ENCODE measurements around the gene CALY. TPM values are rescaled to one million over a fixed set of nuclear protein-coding genes. Genes with fewer than 3 reads are reported as not detected.

Gene CALY, protein sequence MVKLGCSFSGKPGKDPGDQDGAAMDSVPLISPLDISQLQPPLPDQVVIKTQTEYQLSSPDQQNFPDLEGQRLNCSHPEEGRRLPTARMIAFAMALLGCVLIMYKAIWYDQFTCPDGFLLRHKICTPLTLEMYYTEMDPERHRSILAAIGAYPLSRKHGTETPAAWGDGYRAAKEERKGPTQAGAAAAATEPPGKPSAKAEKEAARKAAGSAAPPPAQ
- 0.15 to 0.66 TPM (median 0.57 TPM) in 5 replicates for total RNA-seq (2022; extraction: Qiagen RNA extraction; ENCODE audit: low read depth)

DNA sequence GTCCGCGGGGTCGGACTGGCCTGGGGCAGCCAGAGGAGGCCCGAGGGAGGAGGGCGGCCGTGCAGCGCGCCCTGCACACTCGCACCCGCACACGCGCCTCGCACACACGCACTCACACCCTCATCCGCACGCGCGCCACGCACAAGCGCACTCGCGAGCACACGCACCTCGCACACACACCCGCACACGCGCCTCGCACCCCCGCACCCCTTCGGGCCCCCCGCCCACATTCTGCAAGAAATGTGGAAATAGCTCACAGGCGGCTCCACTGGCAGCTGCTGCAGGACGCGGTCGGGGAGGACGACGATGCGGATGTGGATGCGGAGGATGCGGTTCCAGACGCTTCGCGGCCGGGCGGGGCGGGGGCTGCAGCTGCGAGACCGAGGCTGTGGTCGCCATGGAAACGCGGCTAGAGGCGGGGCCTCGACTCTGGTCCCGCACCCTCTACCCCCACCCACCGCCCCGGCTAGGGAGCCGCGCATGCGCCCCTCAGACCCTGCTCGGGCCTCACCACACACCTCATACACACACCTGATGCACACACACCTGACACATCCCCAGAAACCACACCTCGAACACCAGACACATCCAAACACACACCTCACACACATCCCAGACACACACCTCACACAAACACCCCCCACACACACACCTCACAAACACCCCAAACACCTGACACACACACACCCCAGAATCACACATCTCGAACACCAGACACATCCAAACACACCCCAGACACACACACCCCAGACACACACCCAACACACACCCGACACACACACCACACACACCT is at the start of gene CALY:
CALY (minus strand) TSS at position 320 of the 793 bp plus-strand sequence. CDS start 7,907 bp downstream, outside the sequence.

DNA sequence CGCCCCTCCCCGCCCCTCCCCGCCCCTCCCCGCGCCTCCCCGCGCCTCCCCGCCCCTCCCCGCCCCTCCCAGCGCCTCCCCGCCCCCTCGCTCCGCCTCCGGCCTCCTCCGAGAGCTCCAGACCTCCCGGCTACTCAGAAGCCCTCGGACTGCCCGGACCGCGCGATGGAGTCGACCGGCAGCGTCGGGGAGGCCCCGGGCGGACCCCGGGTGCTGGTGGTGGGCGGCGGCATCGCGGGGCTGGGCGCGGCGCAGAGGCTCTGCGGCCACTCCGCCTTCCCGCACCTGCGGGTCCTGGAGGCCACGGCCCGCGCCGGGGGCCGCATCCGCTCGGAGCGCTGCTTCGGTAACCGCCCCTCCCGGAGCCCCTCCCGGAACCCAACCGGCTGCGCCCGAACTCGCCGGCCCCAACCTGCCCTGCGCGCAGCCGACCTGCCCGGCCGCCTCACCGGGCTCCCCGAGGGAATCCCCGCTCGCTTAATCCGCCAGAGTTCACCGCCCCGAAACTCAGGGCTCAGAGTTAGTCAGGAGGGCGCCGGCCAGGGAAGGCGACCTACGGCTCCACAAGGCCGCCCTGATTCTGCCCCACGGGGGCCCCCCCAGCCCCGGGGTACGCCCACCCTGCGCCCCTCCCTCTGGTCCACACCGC is 42.6 kb upstream of the CALY start, which contains the start of gene PAOX:
PAOX (plus strand) TSS at position 111 of the 649 bp plus-strand sequence; CDS start at position 166, 55 bp downstream.

DNA sequence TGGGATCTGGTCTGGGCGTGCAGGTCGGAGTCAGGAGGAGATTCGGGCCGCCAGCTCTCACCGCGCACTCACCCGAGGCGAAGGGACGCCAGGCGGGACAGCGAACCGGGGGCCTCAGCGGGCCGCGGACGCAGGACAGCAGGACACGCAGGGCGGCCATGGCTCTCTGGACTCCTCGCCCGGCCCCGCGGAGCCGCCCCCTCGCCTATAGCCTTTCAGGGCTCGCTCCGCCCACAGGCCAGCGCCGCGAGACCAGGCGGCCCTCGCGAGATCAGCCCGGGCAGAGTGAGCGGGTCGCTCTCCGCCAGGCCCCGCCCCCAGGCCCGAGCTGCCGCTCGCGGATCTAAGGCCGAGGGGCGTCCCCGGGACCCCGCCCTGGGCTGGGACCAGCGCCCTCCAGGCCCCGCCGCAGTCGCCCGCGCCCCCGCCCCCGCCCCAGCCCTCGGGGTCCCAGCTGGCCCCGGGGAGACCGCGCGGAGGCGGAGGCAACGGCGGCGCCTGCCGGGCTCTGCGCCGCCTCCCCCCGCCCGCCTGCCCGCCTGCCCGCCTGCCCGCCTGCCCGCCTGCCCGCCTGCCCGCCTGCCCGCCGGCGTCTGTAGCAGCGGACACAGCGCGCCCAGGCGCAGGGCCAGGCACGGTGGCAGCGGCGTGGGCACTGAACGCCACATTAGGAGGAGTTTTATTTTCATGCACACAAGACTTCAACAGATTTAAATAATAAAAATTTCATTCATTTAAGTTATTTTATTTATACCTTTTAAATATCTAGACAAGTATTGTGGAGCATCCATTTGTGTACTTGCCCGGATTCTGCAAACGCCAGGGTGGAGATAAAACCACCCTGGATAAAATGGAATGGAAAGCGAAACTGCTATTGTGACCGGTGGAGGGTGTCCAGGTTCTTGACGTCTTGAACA is 36.7 kb upstream of the CALY start, which contains the start of gene ECHS1:
ECHS1 (minus strand) TSS at position 181 of the 917 bp plus-strand sequence; CDS start at position 160, 21 bp downstream.

DNA sequence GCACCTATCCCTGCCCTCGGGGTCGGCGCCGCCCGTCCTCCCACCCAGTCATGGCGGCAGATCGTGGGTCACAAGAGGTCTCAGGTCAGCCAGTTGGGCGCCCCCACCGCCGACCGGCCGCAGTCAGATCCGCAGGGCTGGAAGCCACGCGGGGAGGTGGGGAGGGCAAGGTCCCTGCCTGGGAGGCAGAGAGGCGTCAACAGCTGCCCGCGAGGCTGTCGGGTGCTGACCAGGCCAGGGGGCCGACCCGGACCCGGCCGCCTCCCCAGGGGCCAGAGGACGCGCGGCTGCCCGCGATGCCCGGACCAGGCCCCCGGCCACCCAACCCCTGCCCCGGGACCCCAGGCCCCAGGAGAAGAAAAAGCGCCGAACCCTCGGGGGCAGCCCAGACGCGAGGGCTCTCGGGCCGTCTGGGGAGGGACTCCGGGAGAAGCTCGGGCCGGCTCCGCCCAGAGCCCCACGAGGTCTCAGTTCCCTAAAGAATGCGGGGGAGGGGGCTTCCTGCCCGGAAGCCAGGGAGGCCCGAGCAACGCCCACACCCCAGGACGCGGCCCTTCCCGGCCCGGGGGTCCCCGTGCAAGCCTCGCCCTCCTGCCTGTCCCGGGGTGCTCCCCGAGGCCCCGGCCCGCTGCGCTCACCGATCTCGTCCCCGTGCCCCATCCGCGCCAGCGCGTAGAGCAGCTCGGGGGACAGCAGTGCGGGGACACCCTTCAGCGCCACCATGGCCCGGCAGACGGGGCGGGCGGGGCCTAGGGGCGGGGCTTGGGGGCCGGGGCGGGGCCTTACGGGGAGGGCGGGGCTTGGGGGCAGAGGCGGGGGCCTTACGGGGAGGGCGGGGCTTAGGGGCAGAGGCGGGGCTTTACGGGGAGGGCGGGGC is 20.8 kb upstream of the CALY start, which contains the start of gene FUOM:
FUOM (minus strand) TSS at position 735 of the 877 bp plus-strand sequence; CDS start at position 723, 12 bp downstream.

DNA sequence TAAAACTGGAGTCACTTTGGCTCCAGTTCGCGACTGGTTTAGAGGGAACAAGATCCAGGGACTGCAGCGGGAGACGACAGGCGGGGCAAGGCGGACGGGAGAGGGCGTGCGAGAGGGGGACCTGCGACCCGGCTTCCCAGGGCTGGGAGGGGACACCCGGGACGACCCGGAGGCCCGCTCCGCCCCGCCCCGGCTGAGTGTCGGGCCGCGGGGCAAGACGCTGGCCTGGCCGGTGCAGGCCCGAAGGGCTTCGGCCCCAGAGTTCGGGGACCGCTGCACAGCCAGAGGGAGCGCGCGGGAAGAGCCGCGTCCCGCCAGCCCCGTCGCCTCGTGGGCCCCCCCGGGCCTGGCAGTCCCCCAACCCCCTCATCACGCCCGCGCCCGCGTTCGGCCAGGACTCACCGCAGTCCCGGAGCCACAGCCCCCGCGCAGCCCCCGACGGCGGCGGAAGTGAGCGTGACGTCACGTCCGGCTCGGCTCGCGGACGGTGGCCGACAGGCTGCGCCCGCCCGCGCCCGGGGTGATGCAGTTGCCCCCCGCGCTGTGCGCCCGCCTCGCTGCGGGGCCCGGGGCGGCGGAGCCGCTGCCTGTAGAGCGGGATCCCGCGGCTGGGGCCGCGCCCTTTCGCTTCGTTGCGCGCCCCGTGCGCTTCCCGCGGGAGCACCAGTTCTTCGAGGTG is 28.1 kb downstream of the CALY start, which contains the start of the genes TUBGCP2 and ZNF511:
TUBGCP2 (minus strand) TSS at position 452 of the 679 bp plus-strand sequence. CDS start 5,931 bp downstream, outside the sequence.
ZNF511 (plus strand) TSS at position 494 of the 679 bp plus-strand sequence; CDS start at position 524, 30 bp downstream.

DNA sequence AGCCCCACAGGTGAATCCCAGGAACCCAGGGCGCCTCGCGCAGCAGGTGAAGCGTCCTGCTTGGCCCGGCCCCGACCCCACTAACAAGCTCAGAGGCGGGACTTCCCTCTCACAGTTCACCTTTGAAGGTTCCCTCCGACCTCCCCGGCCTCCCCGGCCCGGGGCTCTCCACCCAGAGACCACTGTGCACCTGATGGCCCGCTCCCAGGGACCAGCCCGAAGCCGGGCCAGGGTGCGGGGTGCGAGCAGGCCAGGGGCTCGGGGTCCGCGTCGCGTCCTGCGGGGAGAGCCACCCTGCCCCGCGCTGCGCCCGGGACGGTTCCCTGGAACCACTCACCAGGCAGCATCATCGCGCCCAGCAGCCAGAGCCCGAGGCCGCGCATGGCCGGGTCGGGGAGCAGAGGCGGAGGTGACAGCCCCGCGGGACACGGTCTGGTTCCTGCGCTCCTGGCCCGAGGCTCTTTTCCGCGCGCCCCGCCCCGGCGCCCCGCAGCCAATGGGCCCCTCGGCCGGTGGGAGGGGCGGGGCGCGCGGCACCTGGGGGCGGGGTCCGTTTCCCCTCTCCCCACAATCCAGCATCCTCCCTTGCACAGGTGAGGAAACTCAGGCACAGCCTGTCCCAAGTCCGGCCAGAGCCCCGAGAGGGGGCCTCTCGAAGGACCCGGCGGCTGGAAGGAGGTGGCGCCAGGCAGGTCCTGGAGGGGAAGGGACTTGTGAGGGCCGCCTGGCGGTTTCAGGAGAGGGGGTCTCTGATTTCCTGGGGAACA is 60.1 kb downstream of the CALY start, which contains the start of gene ADAM8:
ADAM8 (minus strand) TSS at position 434 of the 767 bp plus-strand sequence; CDS start at position 383, 51 bp downstream.

Other genes with a start within 250 kb of the CALY start
- 0.03 to 0.07 TPM (median 0.05 TPM) in 4 of 5 replicates, not detected in the other for gene ADGRA1, start 249.0 kb downstream of the CALY start, total RNA-seq (2022; extraction: Qiagen RNA extraction; ENCODE audit: low read depth)
- 1.3 to 3.2 TPM (median 1.7 TPM) in 5 replicates for gene KNDC1, start 176.7 kb downstream of the CALY start, total RNA-seq (2022; extraction: Qiagen RNA extraction; ENCODE audit: low read depth)
- gene UTF1, start 106.7 kb downstream of the CALY start, total RNA-seq (2022; extraction: Qiagen RNA extraction; ENCODE audit: low read depth) = 0.07 TPM in 1 of 5 replicates, not detected in the others
- gene VENTX, start 99.0 kb downstream of the CALY start, total RNA-seq (2022; extraction: Qiagen RNA extraction; ENCODE audit: low read depth) = 0.03 TPM in 1 of 5 replicates, not detected in the others
- gene ADAM8, start 60.0 kb downstream of the CALY start, total RNA-seq (2022; extraction: Qiagen RNA extraction; ENCODE audit: low read depth) = 2.7 to 4.8 TPM (median 3.7 TPM) in 5 replicates
- gene TUBGCP2, start 28.0 kb downstream of the CALY start, total RNA-seq (2022; extraction: Qiagen RNA extraction; ENCODE audit: low read depth) = 37.3 to 49.9 TPM (median 43.0 TPM) in 5 replicates
- gene ZNF511, start 28.0 kb downstream of the CALY start, total RNA-seq (2022; extraction: Qiagen RNA extraction; ENCODE audit: low read depth) = 59.7 to 77.8 TPM (median 69.4 TPM) in 5 replicates
- 0.18 to 0.23 TPM in 2 of 5 replicates, not detected in the others for gene PRAP1, start 10.5 kb upstream of the CALY start, total RNA-seq (2022; extraction: Qiagen RNA extraction; ENCODE audit: low read depth)
- 11.4 to 16.0 TPM (median 13.1 TPM) in 5 replicates for gene FUOM, start 21.1 kb upstream of the CALY start, total RNA-seq (2022; extraction: Qiagen RNA extraction; ENCODE audit: low read depth)
- gene ECHS1, start 36.5 kb upstream of the CALY start, total RNA-seq (2022; extraction: Qiagen RNA extraction; ENCODE audit: low read depth) = 137 to 152 TPM (median 142 TPM) in 5 replicates
- gene PAOX, start 42.4 kb upstream of the CALY start, total RNA-seq (2022; extraction: Qiagen RNA extraction; ENCODE audit: low read depth) = 1.8 to 2.4 TPM (median 2.0 TPM) in 5 replicates
- gene MTG1, start 57.3 kb upstream of the CALY start, total RNA-seq (2022; extraction: Qiagen RNA extraction; ENCODE audit: low read depth) = 41.5 to 58.5 TPM (median 50.2 TPM) in 5 replicates
- gene SPRN, start 87.7 kb upstream of the CALY start, total RNA-seq (2022; extraction: Qiagen RNA extraction; ENCODE audit: low read depth) = 0.13 to 0.38 TPM (median 0.21 TPM) in 5 replicates
- 0.18 to 0.44 TPM (median 0.19 TPM) in 5 replicates for gene SCART1, start 117.0 kb upstream of the CALY start, total RNA-seq (2022; extraction: Qiagen RNA extraction; ENCODE audit: low read depth)
- gene CYP2E1, start 190.5 kb upstream of the CALY start, total RNA-seq (2022; extraction: Qiagen RNA extraction; ENCODE audit: low read depth) = 0.19 to 0.30 TPM (median 0.28 TPM) in 5 replicates
- gene SYCE1, start 228.7 kb upstream of the CALY start, total RNA-seq (2022; extraction: Qiagen RNA extraction; ENCODE audit: low read depth) = not detected in 5 replicates

All from A549 treated with DMSO at 1 μM for 4 hours (cell line).